OCI-LY3 (cell line): ENCODE results near the gene HAUS3.

ENCODE experiments used
- EZH2phosphoT487 ChIP-seq: fragments of 200-600 bp; shearing (Covaris generic); IDR thresholded peaks from 2 replicates; pipeline ENCODE4 v1.6.1; 2018; ENCODE audit warnings: antibody characterized with exemption, mixed run types, low read depth
- TF ChIP-seq, protein P1 (sequence below): fragments of 200-600, 300-600 bp; sonication (generic); IDR thresholded peaks from 2 replicates; pipeline ENCODE4 v1.5.1; 2014; ENCODE audit warnings: antibody characterized with exemption, low read length, low read depth

GRCh38 chr4:2258091-2259035 is 16.4 kb upstream of the HAUS3 start:
- TF ChIP-seq, protein P1, sequence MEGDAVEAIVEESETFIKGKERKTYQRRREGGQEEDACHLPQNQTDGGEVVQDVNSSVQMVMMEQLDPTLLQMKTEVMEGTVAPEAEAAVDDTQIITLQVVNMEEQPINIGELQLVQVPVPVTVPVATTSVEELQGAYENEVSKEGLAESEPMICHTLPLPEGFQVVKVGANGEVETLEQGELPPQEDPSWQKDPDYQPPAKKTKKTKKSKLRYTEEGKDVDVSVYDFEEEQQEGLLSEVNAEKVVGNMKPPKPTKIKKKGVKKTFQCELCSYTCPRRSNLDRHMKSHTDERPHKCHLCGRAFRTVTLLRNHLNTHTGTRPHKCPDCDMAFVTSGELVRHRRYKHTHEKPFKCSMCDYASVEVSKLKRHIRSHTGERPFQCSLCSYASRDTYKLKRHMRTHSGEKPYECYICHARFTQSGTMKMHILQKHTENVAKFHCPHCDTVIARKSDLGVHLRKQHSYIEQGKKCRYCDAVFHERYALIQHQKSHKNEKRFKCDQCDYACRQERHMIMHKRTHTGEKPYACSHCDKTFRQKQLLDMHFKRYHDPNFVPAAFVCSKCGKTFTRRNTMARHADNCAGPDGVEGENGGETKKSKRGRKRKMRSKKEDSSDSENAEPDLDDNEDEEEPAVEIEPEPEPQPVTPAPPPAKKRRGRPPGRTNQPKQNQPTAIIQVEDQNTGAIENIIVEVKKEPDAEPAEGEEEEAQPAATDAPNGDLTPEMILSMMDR: no peak
- no peak for TF ChIP-seq EZH2phosphoT487
